HG03060 (cell line): ENCODE results near the gene PHACTR3.

ENCODE experiments used
- ATAC-seq: cut with Tn5 transposase; IDR thresholded peaks from one replicate; pipeline ENCODE4 v1.9.1; 2021; ENCODE audit warnings: low read depth, moderate number of reproducible peaks; ENCODE audit not compliant: unreplicated experiment

Gene PHACTR3

GRCh38 chr20:59784791-59785668, 180.7 kb downstream of the PHACTR3 start:
- no peak for ATAC-seq

- ATAC-seq = no peak
These were observed 181.3 kb downstream of the PHACTR3 start for GRCh38 chr20:59785669-59785959.

GRCh38 chr20:59785986-59786795, 181.9 kb downstream of the PHACTR3 start:
- ATAC-seq = no peak

DNA sequence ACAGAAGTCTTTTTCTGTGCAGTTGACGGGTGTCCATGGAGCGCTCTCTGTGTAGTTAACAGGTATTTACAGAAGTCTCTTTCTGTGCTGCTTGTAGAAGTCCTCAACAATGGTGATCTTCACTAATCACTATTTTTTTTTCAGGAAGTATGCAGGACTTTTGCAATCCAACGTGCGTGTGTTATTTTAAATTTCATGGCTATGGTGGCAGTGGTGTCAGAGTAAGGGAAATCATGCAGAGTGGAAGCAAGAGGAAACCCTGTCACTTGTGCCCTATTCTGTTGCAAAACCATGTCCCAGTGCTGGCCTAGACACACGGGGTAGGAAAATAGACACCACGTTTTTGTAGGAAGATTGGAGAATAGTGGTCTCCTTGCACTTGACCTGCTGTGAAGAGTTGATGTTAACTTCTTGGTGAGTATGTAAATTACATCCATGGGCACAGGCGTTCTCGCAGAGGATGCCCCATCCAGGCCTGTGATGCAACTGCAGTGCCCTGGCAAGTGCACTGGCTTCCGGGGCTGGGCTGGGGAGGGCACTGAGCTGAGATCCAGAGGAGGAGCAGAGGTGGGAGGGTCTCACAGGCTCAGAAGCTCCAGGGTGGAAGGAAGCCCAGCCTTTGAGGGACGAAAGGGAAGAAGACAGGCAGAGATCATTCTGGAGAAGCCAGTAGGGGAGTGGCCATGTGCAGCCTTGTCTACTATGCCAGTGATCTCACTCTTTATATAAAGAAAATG, 182.6 kb downstream of the PHACTR3 start:
- no peak for ATAC-seq

- ATAC-seq = no peak
These were observed 183.2 kb downstream of the PHACTR3 start for GRCh38 chr20:59787538-59787890.

GRCh38 chr20:59788196-59788735, 183.9 kb downstream of the PHACTR3 start:
- ATAC-seq = no peak

GRCh38 chr20:59788811-59789397, 184.6 kb downstream of the PHACTR3 start:
- no peak for ATAC-seq

DNA sequence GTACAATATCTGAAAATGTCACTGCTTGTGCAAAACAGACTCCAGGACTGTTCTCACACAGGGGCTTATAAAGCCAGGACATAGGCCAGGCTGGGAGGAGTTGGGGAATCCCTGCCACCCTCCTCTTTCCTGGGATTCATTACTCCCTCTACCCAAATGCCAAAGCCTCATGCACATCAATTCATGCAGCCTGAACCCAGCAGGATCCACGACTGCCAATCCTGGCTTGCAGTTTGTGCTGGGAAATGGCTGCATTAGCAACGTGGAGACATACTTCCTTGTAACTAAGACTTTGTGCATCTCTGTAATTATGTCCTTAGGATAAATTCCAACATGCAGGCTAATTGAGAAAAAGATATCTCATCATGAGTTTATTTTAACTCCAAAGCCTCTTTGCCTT, 185.3 kb downstream of the PHACTR3 start:
- no peak for ATAC-seq

GRCh38 chr20:59790346-59790745, 186.0 kb downstream of the PHACTR3 start:
- no peak for ATAC-seq

- no peak for ATAC-seq
These were observed 188.0 kb downstream of the PHACTR3 start for GRCh38 chr20:59792300-59792699.

- ATAC-seq = no peak
These were observed 190.2 kb downstream of the PHACTR3 start for GRCh38 chr20:59794555-59794954.

DNA sequence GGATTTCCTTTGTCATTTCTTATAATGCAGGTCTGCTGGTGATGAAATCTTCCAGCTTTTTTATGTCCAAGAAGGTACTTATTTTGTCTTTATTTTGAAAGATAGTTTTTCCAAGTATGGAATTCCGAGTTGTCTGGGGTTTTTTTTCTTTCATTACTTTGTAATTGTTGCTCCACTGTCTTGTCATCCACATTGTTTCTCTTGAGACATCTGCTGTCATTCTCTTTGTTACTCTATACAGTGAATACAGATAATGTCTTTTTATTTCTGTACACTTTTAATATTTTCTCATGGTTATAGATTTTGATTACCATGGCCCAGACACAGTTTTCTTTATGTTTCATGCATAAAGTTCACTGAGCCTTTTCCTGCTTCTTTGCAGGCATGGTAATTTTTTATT, 196.0 kb downstream of the PHACTR3 start:
- no peak for ATAC-seq

DNA sequence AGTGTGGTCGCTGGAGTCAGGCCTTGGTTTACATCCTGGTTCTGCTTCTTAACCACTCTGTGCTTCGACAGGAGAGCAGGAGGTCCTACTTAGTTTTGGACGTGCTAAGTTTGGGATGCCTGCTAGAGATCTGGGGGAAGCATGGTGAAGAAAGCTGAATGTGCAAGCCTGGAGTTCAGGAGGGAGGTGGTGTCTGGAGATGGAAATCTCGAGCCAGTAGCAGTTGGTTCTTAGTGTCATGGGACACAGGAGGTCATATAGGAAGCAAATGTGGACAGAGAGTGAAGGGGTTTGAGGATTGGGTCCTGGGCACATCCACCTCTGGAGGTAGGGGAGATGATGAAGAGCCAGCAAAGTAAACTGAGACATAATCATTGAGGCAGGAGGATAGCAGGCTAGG, 197.7 kb downstream of the PHACTR3 start:
- no peak for ATAC-seq

DNA sequence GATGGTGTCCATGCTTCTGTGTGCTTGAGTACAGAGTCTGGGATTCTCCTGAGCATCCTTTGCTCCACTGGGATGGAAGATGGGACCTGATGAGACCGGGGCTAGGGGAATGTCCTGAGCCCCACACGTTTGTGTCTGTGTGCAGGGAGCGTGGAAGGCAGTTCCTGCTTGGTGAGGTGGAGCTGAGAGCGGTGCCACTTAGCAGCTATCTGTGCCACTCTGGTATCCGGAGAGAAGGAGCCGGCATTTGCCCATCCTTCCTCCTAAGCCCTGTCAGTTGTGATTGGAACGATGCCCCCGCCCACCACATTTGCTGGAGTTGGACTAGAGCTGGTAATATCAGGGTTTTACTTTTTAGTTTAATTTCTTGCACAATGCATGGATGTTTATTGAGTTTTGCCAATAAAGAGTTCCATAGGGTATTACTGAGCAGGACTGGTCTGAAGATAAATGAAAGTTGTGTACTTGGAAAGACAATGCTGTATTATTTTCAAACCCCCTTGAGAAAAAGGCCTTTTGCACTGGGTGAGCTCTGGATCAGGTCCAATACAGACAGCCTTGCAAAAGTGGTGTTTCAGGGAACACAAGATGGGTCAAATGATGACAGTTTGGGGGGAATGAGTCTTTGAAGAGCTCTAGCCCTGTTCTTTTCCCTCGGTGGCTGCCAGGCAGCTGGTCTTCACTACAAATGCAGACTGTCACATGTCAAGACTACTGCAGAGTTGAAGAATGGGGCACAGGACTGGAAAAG, 198.3 kb downstream of the PHACTR3 start:
- ATAC-seq = no peak

DNA sequence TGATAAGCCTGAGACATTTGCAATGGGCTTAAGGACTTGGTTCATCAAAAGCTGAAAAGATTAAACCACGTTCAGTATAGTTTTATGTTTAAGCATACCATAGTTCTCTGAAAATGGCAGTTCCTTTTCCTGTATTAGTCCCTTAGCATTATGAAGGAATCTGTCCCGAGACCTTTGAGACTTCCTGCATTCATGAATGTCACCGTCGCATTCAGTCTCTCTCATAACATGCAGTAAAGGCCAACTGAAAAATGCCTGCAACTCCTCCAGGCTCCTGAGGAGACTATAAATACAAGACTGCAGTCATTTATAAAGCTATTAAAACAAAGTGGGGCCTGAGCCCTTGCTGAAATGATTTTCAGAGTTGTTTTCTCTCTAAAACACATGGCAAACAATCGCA, 200.0 kb downstream of the PHACTR3 start:
- no peak for ATAC-seq

GRCh38 chr20:59804871-59805665, 200.7 kb downstream of the PHACTR3 start:
- no peak for ATAC-seq

- ATAC-seq = no peak
These were observed 201.6 kb downstream of the PHACTR3 start for GRCh38 chr20:59805786-59806577.

DNA sequence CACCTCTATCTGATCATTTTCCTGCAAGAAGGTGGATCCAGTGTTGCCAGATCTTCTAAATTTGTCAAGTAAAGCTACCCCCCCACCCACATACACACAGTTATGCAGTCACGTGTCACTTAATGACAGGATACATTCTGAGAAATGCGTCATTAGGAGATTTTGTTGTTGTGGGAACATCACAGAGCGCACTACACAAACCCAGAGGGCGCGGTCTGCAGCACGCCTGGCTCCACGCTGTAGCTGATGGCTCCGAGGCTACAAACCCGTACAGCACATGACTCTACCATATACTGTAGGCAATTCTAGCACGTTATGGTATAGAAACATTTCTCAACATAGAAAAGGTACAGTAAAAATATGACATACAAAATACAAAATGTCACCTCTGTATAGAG, 202.2 kb downstream of the PHACTR3 start:
- ATAC-seq = no peak
